ENCODE measurements around the gene SPSB3. TPM values are rescaled to one million over a fixed set of nuclear protein-coding genes. Genes with fewer than 3 reads are reported as not detected.
A peak's percentile ranks its signal among the peaks of the same experiment; 100 is the strongest.

SPSB3 gene
- polyA plus RNA-seq, 4 donors = 41.3 to 197 (median 97.4) TPM

DNA sequence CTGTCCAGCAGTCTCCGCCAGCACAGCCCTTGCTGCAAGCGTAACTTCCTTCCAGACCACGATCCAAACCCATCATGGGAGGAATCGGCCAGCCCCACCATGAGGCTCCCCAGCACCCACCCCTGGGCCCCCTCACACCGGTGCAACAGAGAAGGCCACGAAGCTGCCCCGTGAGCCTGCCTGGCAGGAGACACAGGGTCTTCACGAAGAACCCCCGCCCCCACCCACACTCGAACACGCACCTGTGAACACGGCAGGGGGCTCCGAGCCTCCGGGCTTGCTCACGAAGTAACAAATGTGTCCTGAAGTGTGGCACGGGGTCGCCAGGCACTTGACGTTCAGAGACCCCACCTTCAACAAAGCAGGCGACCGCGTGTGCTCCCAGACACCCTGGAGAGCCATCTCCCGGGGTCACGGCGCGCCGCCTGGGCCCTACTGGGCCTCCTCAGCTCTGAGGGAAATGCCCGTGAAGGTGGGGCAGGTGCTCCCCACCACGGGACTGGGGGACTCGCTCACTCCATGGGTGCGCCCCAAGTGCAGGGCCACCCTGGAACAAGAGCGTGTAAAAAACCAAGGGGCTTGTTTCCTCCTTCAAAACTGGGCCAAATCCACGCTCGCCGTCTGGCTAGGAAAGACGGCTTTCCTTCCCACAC lies 36.6 kb upstream of the SPSB3 start:
- no peak overlapping the region for H3K27ac ChIP-seq (ENCODE audit: low read depth in 1 of 3, low read length in 2 of 3)
- H3K4me1 ChIP-seq (ENCODE audit: control insufficient read depth in 3 of 3, insufficient read depth in 2 of 3, low read depth in 1 of 3, low read length in 2 of 3) = no peaks in the 10 kb centered on the region
- 94 to 95% (median 94%) methylated on average over 34 to 35 of the region's 35 CpGs for WGBS, 3 donors
- FAIRE-seq (no peak), DNase-seq (no peak)
- H3K4me3 ChIP-seq (ENCODE audit: low read depth in 1 of 3, low read length in 3 of 3) = no peak overlapping the region
- no peaks in the 10 kb centered on the region for H3K9me3 ChIP-seq (ENCODE audit: control insufficient read depth in 2 of 2, insufficient read depth in 1 of 2, low read depth in 1 of 2, low read length in 1 of 2)
- peaks cover 6 to 82% (median 11%) of the 10 kb centered on the region in 3 donors for H3K36me3 ChIP-seq (ENCODE audit: control insufficient read depth in 3 of 3, insufficient read depth in 2 of 3, low read depth in 1 of 3, low read length in 3 of 3)
- H3K27me3 ChIP-seq (ENCODE audit: control insufficient read depth in 3 of 3, insufficient read depth in 3 of 3, low read length in 3 of 3) = no peaks in the 10 kb centered on the region

DNA sequence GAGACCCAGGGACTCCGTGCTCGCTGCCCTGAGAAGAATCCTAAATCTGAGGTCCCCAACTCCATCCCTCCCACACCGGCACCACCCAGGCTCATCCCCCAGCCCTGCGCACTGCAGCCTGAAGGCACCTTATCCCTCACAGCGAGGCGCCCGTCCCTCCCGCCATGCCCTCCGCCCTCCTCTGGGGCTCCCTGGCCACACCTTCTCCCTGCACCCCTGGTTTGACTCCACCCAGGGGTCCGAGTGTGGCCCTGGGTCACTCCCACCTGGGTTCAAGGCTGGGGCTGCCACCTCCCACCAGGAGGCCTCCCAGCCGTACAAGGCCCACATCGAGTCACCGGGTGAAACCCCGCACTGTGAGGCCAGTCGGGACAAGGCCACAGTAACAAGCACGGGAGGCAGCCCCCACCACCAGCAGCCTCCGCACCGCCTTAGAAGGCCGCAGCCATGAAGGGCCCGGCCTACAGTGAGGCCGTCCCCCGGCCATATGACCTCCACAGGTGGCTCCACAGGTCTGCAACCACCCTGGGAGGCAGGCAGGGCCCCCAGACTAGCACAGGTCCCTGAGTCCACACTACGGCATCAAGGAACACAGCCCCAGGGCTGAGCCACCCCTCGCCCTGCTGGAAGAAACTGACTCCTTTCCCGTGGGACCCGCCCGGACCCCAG lies 36.0 kb upstream of the SPSB3 start:
- DNase-seq = no peak
- Histone ChIP-seq H3K9me3 (ENCODE audit: control insufficient read depth in 2 of 2, insufficient read depth in 1 of 2, low read depth in 1 of 2, low read length in 1 of 2) (no peaks in the 10 kb centered on the region), H3K4me1 (ENCODE audit: control insufficient read depth in 3 of 3, insufficient read depth in 2 of 3, low read depth in 1 of 3, low read length in 2 of 3) (no peaks in the 10 kb centered on the region), H3K27me3 (ENCODE audit: control insufficient read depth in 3 of 3, insufficient read depth in 3 of 3, low read length in 3 of 3) (no peaks in the 10 kb centered on the region), H3K36me3 (ENCODE audit: control insufficient read depth in 3 of 3, insufficient read depth in 2 of 3, low read depth in 1 of 3, low read length in 3 of 3) (peaks cover 6 to 86% (median 11%) of the 10 kb centered on the region in 3 donors), H3K4me3 (ENCODE audit: low read depth in 1 of 3, low read length in 3 of 3) (no peak overlapping the region), H3K27ac (ENCODE audit: low read depth in 1 of 3, low read length in 2 of 3) (no peak overlapping the region)
- no peak for FAIRE-seq
- 93 to 96% (median 95%) methylated on average over 21 to 27 of the region's 27 CpGs for WGBS, 3 donors

DNA sequence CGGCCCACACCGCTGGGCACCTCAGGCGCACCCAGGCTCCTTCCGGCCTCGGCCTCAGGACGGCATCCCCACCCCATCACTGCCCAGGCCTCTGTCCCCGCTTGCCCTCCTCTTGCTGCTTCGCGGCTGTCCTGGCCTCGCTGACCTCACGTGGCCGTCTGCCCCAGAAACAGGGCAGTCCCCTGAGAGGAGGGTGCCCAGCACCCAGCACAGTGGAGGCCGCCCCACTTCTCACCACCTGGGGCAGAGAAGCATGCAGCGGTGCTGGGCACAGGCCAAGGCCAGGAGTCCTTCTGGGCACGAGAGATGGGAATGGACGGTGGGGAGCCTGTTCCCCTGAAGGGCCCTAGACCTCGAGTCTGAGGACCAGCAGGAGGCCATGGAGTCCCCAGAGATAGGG lies 35.3 kb upstream of the SPSB3 start:
- H3K36me3 ChIP-seq (ENCODE audit: control insufficient read depth in 3 of 3, insufficient read depth in 2 of 3, low read depth in 1 of 3, low read length in 3 of 3) = peaks cover 6 to 87% (median 11%) of the 10 kb centered on the region in 3 donors
- FAIRE-seq = no peak

DNA sequence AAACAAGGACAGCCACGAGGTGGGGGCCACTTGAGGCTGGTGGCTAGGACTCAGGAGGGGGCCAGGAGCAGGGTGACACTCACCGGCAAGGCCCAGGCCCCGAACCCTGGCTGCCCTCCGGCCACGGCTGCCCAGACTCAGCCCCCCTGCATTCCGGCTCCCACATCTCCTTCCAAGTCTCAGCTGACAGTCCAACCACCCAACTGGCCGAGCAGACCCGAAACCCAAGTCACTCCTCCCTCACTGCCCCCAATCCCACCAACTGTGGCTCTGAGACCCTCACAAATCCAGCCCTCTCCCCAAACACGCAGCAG lies 34.9 kb upstream of the SPSB3 start:
- Histone ChIP-seq H3K9me3 (ENCODE audit: control insufficient read depth in 2 of 2, insufficient read depth in 1 of 2, low read depth in 1 of 2, low read length in 1 of 2) (no peaks in the 10 kb centered on the region), H3K4me3 (ENCODE audit: low read depth in 1 of 3, low read length in 3 of 3) (no peak overlapping the region), H3K27ac (ENCODE audit: low read depth in 1 of 3, low read length in 2 of 3) (no peak overlapping the region), H3K4me1 (ENCODE audit: control insufficient read depth in 3 of 3, insufficient read depth in 2 of 3, low read depth in 1 of 3, low read length in 2 of 3) (no peaks in the 10 kb centered on the region), H3K36me3 (ENCODE audit: control insufficient read depth in 3 of 3, insufficient read depth in 2 of 3, low read depth in 1 of 3, low read length in 3 of 3) (peaks cover 6 to 83% (median 11%) of the 10 kb centered on the region in 3 donors), H3K27me3 (ENCODE audit: control insufficient read depth in 3 of 3, insufficient read depth in 3 of 3, low read length in 3 of 3) (no peaks in the 10 kb centered on the region)
- FAIRE-seq (no peak), DNase-seq (no peak)
- 93 to 94% (median 93%) methylated on average over 8 to 9 of the region's 9 CpGs for WGBS, 3 donors

More for the DNA sequence above, 35.3 kb upstream of the SPSB3 start:
- Histone ChIP-seq H3K9me3 (ENCODE audit: control insufficient read depth in 2 of 2, insufficient read depth in 1 of 2, low read depth in 1 of 2, low read length in 1 of 2) (no peaks in the 10 kb centered on the region), H3K27ac (ENCODE audit: low read depth in 1 of 3, low read length in 2 of 3) (no peak overlapping the region), H3K4me1 (ENCODE audit: control insufficient read depth in 3 of 3, insufficient read depth in 2 of 3, low read depth in 1 of 3, low read length in 2 of 3) (no peaks in the 10 kb centered on the region), H3K27me3 (ENCODE audit: control insufficient read depth in 3 of 3, insufficient read depth in 3 of 3, low read length in 3 of 3) (no peaks in the 10 kb centered on the region), H3K4me3 (ENCODE audit: low read depth in 1 of 3, low read length in 3 of 3) (no peak overlapping the region)
- 92 to 94% (median 93%) methylated on average over 17 of the region's 17 CpGs for WGBS, 3 donors
- no peak for DNase-seq

DNA sequence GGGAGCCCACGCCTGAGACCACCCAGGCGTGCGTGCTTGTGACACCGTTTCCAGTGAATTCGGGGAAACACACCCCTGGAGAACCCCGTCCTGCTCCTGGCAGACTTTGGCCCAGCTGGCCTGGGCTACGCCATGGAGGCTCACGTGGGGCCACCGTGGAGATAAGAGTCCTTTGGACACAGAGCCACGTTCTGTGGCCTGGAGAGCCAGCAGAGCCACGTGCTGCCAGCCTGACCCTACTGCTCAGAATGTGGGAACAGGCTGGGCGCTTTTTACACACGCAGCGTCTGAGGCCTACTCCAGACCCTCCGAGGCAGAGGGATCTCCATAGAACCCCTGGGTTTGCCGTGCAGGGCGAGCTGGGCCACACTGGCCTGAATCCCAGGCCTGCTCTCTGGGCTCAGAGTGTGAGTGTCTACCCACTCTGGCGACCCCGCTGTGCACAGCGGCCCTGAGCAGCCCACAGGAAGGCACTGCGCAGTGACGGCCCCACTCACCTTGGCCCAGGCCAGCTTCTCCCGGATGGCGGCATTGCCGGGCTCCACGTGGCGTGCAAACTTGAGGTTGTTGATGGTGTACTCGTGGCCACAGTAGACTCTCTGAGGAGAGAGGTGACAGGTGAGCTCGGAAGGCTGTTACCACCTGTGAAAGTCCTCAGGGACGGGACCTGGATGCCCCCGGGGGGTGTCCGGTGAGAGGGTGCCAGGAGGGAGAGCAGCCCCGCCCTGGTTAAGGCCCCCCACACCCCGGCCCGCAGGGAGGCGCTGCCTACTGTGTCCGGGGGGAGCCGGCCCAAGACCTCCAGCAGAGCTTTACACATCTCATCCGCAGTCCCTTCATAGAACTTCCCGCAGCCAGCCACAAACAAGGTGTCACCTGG lies 34.3 kb upstream of the SPSB3 start:
- H3K4me1 ChIP-seq (ENCODE audit: control insufficient read depth in 3 of 3, insufficient read depth in 2 of 3, low read depth in 1 of 3, low read length in 2 of 3) = no peaks in the 10 kb centered on the region
- no peak overlapping the region for H3K4me3 ChIP-seq (ENCODE audit: low read depth in 1 of 3, low read length in 3 of 3)
- no peak for DNase-seq
- 93 to 95% (median 93%) methylated on average over 35 to 40 of the region's 40 CpGs for WGBS, 3 donors
- H3K36me3 ChIP-seq (ENCODE audit: control insufficient read depth in 3 of 3, insufficient read depth in 2 of 3, low read depth in 1 of 3, low read length in 3 of 3) = peaks cover 6 to 77% (median 11%) of the 10 kb centered on the region in 3 donors
- no peaks in the 10 kb centered on the region for H3K27me3 ChIP-seq (ENCODE audit: control insufficient read depth in 3 of 3, insufficient read depth in 3 of 3, low read length in 3 of 3)
- H3K9me3 ChIP-seq (ENCODE audit: control insufficient read depth in 2 of 2, insufficient read depth in 1 of 2, low read depth in 1 of 2, low read length in 1 of 2) = no peaks in the 10 kb centered on the region
- no peak for FAIRE-seq
- H3K27ac ChIP-seq (ENCODE audit: low read depth in 1 of 3, low read length in 2 of 3) = no peak overlapping the region

DNA sequence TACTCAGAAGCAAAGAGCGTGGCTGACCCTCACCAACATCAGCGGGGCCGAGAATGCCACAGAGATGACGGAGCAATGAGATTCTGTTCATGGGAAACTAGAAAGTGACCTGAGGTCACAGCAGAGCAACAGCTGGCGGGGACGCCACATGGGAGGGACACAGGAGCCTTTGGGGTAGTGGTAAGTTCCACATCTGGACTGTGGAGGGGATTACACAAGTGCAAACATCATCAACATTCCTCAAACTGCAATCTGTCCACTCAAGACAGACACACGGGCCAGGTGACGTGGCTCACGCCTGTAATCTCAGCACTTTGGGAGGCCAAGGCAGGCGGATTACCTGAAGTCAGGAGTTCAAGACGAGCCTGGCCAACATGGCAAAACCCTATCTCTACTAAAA lies 33.1 kb upstream of the SPSB3 start:
- FAIRE-seq (no peak), DNase-seq (no peak)
- no peaks in the 10 kb centered on the region for H3K9me3 ChIP-seq (ENCODE audit: control insufficient read depth in 2 of 2, insufficient read depth in 1 of 2, low read depth in 1 of 2, low read length in 1 of 2)
- H3K27ac ChIP-seq (ENCODE audit: low read depth in 1 of 3, low read length in 2 of 3) = no peak overlapping the region
- no peaks in the 10 kb centered on the region for H3K27me3 ChIP-seq (ENCODE audit: control insufficient read depth in 3 of 3, insufficient read depth in 3 of 3, low read length in 3 of 3)
- no peak overlapping the region for H3K4me3 ChIP-seq (ENCODE audit: low read depth in 1 of 3, low read length in 3 of 3)
- WGBS, 3 donors = 89 to 95% (median 93%) methylated on average over 11 of the region's 11 CpGs
- H3K4me1 ChIP-seq (ENCODE audit: control insufficient read depth in 3 of 3, insufficient read depth in 2 of 3, low read depth in 1 of 3, low read length in 2 of 3) = no peaks in the 10 kb centered on the region
- H3K36me3 ChIP-seq (ENCODE audit: control insufficient read depth in 3 of 3, insufficient read depth in 2 of 3, low read depth in 1 of 3, low read length in 3 of 3) = peaks cover 6 to 70% (median 11%) of the 10 kb centered on the region in 3 donors

DNA sequence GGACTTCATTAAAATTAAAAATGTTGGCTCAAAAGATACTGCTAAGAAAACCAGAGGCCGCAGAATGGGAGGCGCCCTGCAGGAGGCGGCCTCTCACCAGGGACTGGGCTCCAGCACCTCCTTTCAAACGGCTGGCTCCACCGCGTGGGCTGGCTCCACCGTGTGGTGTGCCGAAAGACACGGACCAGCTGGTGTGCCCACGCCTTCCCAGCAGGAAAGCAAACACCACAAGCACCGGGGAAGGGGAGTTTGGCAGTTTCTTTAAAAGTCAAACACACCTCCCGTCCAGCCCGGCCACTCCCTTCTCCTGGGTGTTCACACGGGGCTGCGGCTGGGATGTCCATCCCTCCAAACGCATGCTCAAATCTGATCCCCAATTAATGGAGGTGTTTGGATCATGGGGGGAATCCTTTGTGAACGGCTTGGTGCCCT lies 30.4 kb upstream of the SPSB3 start:
- WGBS, 3 donors = 14 to 23% (median 23%) methylated on average over 17 of the region's 17 CpGs
- peaks cover 7 to 69% (median 9%) of the 10 kb centered on the region in 3 donors for H3K36me3 ChIP-seq (ENCODE audit: control insufficient read depth in 3 of 3, insufficient read depth in 2 of 3, low read depth in 1 of 3, low read length in 3 of 3)
- DNase-seq = peak; percentile 71 to 77
- no peak overlapping the region for H3K27ac ChIP-seq (ENCODE audit: low read depth in 1 of 3, low read length in 2 of 3)
- FAIRE-seq = no peak
- no peaks in the 10 kb centered on the region for H3K27me3 ChIP-seq (ENCODE audit: control insufficient read depth in 3 of 3, insufficient read depth in 3 of 3, low read length in 3 of 3)
- no peaks in the 10 kb centered on the region for H3K4me1 ChIP-seq (ENCODE audit: control insufficient read depth in 3 of 3, insufficient read depth in 2 of 3, low read depth in 1 of 3, low read length in 2 of 3)
- H3K4me3 ChIP-seq (ENCODE audit: low read depth in 1 of 3, low read length in 3 of 3) = no peak overlapping the region
- H3K9me3 ChIP-seq (ENCODE audit: control insufficient read depth in 2 of 2, insufficient read depth in 1 of 2, low read depth in 1 of 2, low read length in 1 of 2) = no peaks in the 10 kb centered on the region

DNA sequence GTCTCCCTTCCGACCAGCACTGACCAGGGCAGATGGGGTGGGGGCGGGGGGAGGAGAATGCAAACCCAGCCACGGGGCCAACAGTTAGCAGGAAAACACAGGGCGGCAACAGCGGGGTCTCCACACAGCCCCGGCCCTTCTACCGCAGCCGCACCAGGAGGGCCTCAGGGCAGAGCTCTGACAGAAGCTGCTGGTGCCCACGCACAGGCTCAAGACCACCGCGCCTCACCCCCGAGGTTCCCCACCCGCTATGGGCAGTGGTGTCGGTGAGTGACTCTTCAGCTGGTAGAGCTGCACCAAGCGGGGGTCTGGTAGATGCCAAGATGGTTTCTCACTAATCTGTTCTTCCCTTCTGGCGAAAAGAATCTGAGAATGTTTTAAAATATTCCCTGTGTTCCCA lies 28.2 kb upstream of the SPSB3 start:
- H3K27me3 ChIP-seq (ENCODE audit: control insufficient read depth in 3 of 3, insufficient read depth in 3 of 3, low read length in 3 of 3) = no peaks in the 10 kb centered on the region
- no peak for DNase-seq
- H3K27ac ChIP-seq (ENCODE audit: low read depth in 1 of 3, low read length in 2 of 3) = no peak overlapping the region
- WGBS, 3 donors = 96 to 97% (median 97%) methylated on average over 10 to 16 of the region's 16 CpGs
- H3K4me1 ChIP-seq (ENCODE audit: control insufficient read depth in 3 of 3, insufficient read depth in 2 of 3, low read depth in 1 of 3, low read length in 2 of 3) = no peaks in the 10 kb centered on the region
- H3K4me3 ChIP-seq (ENCODE audit: low read depth in 1 of 3, low read length in 3 of 3) = no peak overlapping the region
- no peaks in the 10 kb centered on the region for H3K9me3 ChIP-seq (ENCODE audit: control insufficient read depth in 2 of 2, insufficient read depth in 1 of 2, low read depth in 1 of 2, low read length in 1 of 2)
- FAIRE-seq = no peak
- H3K36me3 ChIP-seq (ENCODE audit: control insufficient read depth in 3 of 3, insufficient read depth in 2 of 3, low read depth in 1 of 3, low read length in 3 of 3) = peaks cover 4 to 60% (median 10%) of the 10 kb centered on the region in 3 donors
